HG02571 (cell line): ENCODE results near the gene KRTAP10-2.
"Not testable (repeated sequence)": the region's sequence is repeated elsewhere in the genome, so short reads cannot be mapped to it uniquely, and the experiment has no call there.

Experiments used
- ATAC-seq: cut with Tn5 transposase; IDR thresholded peaks from one replicate; pipeline ENCODE4 v1.9.1; 2021; ENCODE audit warnings: mild to moderate bottlenecking, moderate library complexity; ENCODE audit not compliant: unreplicated experiment

The KRTAP10-2 gene

DNA sequence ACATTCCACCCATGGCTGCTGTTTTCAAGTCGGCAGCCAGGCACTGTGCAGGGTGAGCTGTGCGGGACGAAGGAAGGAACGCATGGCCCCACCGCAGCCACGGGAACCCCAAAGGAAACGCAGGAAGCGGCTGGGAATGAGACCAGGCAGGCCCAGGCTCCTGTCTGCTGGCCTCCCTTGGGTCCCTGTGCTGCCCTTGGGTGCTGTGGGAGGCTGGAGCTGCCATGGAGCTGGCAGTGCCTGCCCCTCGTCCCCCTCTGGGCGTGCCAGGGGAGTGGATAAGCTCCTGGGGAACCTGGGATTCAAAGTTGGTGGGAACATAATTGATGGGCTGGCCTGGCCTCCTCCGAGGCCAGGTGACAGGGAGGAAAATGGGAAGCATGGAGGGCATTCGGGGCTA is 17.0 kb upstream of the KRTAP10-2 start:
- no peak for ATAC-seq

DNA sequence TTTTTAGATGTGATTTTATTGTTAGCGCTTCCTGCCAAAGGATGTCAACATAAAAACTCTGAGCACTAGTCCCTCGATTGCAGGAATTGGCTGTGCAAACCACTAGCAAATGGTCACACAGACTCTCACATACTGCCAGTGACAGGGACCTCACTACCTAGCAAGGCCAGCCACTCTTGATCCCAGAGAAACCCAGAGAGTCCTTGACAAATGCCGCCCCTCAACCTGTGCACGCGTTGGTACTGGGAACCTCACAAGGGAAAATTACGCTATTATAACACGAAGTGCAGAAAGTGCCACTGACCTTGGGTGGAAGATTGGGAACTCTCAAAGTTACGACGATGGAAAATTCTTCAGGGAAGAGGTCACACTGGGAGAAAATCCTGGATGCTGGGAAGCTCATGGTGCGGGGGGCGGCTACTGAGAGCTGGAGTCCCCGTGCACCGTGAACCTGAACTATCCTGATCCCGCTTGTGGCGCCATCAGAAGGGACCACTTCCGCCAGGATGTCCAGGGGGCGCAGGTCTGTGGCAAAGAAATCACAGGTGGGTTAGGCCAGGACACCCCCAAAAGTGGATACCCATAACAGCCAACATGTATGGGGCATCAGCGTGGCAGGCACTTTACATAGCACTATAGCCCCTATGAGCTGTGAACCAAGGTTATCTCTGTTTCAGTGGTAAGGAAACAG is 16.3 kb upstream of the KRTAP10-2 start:
- ATAC-seq = no peak

DNA sequence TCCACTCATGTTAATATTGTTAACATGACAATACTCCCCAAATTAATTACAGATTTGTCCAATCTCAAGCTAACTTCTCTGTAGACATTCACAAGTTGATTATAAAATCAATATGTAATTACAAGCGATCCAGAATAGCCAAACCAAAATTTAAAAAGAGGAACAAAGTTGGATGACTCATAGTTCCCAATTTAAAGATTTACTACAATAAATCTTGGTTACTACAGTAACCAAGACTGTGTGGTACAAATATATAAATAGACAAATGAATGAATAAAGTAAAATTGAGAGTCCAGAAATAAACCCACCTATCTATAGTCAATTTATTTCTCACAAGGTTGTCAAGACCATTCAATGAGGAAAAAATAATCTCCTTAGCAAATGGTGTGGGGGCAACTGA is 15.1 kb upstream of the KRTAP10-2 start:
- ATAC-seq = no peak

DNA sequence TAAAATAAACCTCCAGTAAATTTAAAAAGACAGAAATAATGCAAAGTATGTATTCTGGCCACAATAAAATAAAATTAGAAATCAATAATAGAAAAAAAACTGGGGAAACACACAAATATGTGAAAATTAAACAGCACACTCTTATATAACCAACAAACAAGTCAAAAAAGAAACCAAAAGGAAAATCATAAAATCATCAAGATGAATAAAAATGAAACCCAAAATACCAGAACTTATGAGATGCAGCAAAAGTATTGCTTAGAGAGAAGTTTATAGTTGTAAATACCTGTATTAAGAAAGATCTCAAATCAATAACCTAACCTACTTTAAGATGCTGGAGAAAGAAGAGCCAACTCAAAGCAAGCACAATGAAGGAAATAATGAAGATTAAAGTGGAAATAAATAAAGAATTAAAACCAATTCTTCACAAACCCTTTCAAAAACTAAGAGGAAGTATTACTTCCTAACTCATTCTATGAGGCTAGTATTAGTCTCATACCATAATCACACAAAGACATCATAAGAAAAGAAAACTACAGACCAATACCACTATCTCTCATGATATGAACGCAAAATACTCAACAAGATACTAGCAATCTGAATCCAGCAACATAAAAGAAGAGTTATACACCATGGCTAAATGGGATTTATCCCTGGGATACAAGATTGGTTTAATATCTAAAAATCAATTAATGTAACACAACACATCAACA is 13.7 kb upstream of the KRTAP10-2 start:
- no peak for ATAC-seq

DNA sequence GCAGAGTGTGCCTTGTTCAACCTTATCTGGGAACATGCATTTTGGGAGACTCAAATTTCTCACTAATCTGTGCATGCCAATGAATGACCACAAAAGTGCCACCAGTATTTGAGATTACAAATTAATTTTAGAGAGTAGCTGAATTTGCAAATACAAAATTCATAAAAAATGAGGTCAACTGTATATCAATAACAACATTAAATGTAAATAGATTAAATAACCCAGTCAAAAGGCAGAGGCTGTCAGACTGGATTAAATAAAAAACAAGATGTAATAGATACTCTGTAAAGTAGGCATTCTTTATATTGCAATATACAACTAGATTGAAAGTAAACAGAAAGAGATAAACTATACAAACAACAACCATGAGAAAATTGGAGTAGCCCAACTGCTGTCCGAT is 12.8 kb upstream of the KRTAP10-2 start:
- ATAC-seq = no peak

DNA sequence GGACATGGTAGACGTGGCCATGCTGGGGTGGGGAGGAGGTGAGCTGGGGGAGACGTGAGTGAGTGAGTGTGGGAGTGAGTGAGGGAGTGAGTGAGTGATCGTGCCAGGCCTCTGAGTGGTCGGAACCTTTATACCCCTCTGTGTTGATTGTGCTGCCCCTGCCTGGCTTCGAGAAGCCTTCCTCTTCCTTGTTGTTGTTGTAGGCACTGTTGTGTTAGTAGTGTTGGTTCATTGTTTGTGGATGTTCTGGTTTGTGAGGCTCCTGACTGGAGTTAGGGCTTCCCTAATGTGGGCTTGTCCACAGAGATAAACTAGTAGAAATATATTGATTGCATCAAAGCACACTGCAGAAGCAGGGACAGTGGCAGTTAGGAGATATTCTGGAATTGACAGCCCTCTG is 7.4 kb upstream of the KRTAP10-2 start, which contains the start of gene KRTAP10-3:
Gene KRTAP10-3, minus strand, starts transcription at position 101 of the 400 bp plus-strand sequence. Its CDS starts 80 bp downstream, at position 21.
- ATAC-seq = no peak

DNA sequence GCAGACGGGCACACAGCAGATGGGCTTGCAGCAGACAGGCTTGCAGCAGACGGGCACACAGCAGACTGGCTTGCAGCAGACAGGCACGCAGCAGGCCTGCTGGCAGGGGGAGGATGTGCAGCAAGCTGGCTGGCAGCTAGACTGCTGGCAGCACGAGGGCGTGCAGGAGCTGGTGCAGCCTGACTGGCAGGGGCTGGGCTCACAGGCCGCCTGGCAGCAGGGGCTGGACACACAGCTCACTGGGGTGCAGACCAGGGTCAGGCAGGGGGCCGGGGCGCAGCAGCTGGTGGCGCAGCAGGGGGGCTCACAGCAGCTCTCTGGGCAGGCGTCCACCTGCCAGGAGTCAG is 7.0 kb upstream of the KRTAP10-2 start:
- ATAC-seq = not testable (repeated sequence)

DNA sequence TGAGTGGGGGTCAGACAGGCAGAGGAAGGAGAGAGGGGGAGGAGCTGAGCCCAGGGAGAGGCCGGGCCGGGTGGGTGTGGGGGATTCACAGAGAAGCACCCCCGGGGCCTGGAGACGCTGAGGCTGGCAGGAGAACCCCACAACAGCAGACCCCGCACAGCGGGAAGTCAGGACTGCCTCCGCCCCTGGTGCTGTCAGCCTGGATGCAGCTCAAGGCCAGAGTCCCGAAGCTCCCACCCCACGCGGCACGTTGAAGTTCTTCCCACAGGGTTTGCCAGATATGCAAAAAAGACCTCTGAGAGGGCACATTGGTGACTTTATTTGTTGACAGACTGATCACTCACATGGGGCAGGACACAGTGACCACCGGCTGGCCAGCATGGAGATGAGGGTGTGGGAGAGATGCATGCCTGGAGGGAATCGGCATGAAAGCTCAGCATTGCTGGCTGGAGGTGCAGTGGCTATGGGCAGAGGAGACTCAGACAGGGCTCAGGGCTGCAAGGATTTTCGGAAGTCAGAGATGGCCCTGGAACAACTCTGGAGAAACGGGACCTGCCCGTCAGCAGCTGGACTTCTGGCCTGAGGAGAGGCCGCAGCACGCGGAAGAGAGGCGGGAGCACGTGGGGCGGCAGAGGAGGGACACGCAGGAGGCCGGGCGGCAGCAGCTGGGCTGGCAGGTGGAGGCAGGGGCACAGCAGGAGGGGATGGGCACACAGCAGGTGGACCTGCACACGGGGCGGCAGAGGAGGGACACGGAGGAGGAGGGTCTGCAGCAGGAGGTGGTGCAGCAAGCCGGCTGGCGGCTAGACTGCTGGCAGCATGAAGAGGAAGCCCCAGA is 6.4 kb upstream of the KRTAP10-2 start:
- no peak for ATAC-seq

DNA sequence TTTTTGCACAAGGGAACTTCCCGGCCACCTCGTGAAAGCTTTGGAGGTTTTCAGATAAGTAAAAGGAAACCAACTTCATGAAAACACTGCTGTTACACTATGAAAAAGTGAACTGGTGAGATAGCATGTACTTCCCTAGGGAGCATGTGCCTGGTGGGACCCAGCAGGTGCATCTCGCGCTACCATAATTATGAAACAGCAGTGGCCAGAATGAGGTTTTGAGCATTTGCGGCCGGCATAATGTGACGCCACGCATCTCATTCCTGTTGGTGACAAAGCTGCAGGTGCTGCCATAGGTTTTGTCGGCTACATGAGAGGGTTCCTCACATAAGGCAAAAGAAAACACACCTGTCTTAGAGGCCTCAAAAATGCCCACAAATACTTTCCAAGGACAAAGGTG is 5.6 kb upstream of the KRTAP10-2 start:
- ATAC-seq = no peak

DNA sequence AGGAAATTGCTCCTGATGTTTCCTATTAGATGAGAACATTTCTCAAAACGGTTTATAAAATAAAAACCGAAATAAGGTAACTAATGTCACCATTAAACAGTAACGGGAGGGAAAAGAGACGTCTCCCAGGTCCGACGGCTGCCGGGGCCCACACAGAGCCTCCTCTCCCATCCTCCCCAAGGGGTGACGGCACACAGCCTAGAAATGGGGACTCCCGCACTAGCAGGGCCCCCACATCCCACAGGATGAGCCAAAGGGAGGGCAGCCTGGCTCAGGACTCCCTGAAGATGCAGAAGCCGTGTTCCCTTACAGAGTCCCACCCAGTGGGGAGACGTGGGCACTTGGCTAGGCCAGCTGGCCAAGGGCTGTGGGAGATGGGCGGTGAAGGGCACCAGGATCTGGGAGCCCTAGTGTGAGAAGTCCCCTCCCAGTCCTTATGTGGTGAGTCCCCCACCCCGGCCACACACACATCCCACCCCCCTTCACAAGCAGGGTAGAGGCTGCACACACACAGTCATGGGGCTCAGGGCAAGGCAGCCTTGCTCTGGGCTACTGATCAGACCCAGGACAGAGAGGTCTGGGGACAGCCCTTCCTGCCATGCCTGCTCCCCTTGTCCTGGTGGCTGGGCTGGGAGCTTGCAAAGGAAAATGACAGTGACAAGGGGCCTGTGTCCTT is 4.0 kb upstream of the KRTAP10-2 start:
- no peak for ATAC-seq

DNA sequence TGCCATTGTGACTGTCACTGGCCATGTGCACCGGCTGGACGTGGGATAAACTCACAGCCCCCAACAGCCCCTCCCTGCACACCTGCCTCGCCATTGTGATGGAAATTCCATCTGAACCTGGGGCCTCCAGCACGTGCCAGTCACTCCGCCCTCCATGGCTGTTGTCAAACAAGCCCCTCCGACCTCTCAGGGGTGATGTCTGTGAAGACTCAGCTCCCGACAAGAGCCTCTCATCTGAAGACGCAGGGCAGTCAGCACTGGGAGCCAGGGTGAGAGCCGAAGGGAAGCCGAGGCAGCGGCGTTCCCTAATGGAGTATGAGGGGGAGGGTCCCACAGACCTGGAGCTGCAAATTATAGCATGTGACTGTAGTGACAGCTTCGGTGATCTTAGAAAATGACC is 1.4 kb upstream of the KRTAP10-2 start:
- ATAC-seq = no peak

DNA sequence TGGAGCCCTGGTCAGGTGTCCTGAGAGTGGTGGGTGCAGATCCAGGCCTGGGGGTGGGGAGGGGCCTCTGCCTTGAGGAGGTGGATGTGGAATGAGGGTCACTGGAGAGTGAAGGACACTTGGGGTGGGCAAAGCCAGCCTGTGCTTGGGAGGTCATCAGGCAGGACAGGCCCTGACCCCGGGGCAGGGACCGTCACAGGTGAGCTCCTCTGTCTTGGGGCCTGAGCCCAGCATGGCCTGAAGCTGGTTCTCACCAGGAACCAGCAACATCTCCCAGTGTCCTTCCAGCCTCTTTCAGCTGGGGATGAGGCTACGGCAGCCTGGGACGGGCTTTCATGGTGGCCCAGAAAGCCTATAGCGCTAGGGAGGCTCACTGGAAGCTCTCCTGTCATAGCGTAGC is 831 bp upstream of the KRTAP10-2 start:
- ATAC-seq = no peak

DNA sequence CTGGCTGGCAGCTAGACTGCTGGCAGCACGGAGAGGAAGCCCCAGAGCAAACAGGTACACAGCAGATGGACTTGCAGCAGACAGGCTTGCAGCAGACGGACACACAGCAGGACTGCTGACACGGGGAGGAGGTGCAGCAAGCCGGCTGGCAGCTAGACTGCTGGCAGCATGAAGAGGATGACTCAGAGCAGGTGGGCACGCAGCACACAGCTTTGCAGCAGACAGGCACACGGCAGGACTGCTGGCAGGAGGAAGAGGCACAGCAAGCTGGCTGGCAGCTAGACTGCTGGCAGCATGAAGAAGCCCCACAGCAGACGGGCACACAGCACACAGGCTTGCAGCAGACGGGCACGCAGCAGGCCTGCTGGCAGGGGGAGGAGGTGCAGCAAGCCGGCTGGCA is 498 bp downstream of the KRTAP10-2 start:
- no peak for ATAC-seq

DNA sequence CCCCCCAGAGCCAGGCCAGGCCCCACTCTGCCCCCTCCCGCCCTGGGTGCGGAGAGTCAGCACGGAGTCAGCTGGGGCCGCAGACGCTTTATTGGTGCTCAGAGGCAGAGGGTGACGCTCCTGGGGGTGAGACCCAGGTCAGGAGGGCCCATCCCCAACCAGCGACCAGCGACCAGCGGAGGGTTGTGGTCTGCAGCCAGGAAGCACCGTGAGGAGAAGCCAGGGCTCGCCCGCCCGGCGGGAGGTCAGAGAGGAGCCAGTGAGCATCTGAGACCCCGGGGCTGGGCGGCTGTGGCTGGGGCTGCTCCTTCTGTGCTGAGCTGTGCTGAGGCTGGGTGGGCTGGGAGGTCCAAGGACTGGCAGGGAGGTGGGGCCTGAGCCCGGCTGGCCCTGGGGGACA is 1.0 kb downstream of the KRTAP10-2 start:
- ATAC-seq = not testable (repeated sequence)

DNA sequence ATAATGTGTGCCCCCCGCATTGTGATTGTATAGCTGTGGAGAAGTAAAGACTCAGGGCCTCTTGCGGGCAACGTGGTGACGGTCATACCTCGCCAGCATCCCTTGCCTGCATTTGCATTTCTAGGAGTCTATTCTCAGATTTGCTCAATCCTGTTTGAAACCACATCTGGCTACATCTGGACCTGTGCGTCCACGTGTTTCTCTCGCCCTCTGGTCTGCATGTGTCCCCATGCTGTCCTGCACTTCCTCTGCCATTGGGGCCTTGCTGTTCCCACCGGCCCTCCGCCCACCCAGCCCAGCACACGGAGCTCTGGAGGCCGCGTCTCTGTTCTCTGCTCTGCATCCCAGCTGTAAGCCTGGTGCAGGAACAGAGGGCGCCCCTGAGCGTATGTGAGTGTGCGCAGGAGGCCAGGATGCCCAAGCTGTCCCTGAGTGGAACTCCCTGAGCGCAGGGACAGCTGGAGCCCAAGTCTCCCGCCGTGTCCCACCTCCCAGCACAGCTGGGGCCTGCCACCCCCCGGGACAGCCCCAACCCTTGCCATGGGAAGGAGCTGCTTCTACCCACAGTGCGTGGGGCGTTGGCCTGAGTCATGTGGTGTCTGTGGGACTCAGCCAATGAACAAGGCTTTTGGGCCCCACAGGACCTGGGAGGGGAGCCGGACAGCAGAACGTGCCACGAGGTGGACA is 1.6 kb downstream of the KRTAP10-2 start:
- ATAC-seq = no peak

DNA sequence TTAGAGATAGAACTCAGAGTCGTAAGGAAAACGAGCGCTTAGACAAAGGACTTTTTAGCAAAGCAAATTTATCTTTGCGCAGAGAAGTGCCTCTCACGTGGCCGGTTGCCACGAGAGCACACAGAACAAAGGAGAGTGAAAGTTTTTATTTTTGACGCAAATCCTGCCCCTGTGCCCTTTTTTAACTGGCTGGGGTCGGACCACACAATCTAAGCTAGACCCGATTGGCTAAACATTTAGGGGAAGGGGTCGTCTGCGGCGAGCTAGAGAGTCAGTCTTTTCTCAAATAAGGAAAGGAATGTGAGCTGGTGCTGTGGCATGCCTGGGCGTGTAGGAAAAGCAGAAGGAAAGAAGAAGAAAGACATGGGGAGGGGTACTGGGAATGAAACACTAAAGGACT is 2.4 kb downstream of the KRTAP10-2 start:
- no peak for ATAC-seq

DNA sequence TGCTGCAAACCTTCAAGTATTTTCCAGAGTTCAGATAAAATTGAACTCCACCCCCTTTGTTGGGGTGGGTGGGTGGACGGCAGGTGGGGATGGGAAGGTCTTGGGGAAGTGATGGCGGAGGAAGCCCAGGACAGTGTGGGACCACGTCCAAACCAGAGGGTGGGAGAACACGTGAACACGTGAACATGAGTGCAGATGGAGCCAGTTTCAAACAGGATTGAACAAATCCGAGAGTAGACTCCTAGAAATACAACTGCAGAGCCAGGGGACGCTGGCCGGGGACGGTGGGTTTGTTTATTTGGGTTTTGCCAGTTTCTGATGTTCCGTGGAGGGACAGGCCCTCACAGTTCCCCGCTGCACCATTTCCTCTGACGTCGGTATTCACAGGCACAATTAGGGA is 2.9 kb downstream of the KRTAP10-2 start:
- no peak for ATAC-seq

DNA sequence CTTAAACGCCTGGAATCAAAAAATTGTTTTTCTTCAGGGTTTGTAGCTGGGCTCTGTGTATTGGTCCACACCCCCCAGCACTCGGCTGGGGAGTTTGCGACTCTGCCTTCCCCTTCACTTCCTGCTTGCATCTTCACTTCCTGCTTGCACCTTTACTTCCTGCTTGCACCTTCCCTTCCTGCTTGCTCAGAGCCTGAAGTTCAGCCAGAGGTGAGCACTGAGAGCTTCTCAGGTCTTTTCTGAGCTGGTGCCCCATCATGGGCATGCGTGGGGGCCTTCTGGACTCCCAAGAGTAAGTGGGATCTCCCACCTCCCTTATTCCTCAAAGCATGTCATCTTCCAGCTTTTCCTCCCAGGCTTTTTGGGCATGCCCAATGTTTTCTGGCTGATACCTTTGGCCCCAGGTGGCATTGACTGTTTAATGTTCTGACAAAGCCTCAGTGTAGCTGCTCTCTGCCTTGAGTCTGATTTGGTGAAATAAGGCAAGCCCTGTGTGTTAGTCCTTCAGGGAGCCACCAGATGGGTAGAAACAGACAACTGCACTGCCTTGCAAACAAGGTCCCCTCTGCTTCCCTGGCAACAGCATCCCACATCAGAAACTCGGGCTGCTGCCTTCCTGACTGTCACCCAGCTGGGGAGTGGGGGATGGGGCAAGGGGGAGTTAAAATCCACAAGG is 3.5 kb downstream of the KRTAP10-2 start:
- no peak for ATAC-seq

DNA sequence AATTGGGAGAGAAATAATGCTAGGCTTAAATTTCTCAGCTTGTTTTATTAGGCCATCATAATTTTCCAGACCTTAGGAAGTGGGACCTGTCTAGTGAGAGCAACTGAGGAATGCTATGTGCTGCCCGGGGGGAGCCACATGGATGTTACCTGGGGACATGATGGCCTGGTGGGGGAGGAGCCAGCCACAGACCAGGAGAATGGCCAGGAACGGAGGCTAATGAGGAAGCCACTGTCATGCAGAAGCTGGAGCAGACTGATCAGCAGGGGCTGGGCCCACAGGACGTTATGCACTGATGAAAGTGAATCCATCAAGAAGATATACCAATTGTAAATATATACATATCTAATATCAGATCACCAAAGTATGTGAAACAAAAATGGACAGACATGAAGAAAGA is 6.7 kb downstream of the KRTAP10-2 start:
- ATAC-seq = no peak

DNA sequence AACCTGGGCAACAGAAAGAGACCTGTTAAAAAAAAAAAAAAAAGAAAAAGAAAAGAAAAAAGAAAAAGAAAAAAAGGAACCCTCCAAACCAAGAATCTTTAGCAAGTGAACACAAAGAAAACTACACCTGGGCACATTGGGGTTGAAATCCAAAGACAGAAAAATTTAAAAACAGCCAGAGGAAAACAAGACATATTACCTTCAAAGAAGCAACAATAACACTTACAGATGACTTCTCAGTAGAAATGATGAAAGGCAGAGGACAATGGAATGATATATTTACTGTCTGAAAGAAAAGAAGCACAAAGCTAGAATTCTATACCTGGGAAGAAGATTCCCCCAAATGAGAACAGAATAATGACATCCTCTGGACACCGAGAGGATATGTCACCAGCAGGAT is 8.6 kb downstream of the KRTAP10-2 start:
- no peak for ATAC-seq
